GM19238 (cell line): ENCODE results near the gene ARHGAP26.
"Not testable (repeated sequence)": the region's sequence is repeated elsewhere in the genome, so short reads cannot be mapped to it uniquely, and the experiment has no call there.

Source experiments
- DNase-seq: peaks from one replicate; pipeline ENCODE4 v3.0.0; 2011; ENCODE audit warnings: low spot score; ENCODE audit not compliant: insufficient read length

The ARHGAP26 gene

DNA sequence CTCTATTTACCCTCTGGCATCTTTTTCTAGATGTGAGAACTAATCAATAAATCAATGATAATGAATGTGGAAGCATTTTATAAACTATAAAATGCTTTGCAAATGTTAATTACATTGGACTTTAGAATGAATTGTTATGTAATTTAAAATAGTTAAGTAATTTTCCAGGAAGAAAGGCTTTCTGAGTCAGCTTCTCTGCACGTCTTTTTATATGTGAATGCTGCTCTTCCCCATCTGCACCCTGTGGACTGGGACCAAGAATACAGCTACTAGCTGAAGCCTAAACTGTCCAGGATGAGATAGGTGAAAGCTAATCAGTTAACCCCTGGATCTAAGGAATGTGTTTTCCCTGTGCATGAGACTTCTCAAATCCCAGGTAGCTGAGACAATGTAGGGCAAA, 340.4 kb downstream of the ARHGAP26 start:
- DNase-seq, result no peak

DNA sequence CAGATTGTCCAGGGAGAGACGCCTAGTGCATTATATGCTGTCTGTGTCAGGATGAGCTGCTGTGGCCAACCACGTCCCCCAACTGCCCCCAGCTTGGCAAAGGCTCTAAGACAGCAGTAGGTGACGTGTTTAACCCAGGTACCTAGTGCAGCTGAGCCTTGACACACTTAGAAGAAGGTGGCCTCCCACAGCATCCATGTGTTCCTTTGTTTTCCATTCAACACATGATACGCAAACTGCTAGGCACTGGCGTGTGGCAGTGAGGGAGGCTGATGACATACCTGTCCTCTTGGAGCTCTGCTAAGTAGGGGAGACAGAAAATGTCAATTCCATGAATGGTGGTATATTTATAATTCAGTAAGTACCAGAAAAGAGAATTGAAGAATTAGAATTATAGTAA, 341.6 kb downstream of the ARHGAP26 start:
- no peak for DNase-seq

DNA sequence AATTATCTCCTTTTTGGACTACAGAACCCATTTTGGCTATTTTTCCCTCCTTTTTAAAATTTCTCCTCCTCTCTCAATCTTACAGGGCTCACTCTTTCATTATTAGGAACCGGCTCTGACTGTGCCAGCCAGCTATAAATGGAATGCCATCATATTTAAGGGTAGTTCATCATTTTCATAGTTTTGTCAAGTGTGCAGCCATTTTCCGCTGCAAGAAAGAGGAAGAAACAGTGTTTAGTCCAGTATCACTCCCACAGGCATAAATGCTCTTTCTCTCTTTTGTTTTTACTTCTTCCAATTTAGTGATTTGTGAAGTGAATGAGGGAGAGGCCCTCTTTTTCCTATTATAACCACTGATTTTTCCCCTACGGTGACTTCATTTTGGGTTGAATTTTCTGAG, 343.3 kb downstream of the ARHGAP26 start:
- DNase-seq, result no peak

DNA sequence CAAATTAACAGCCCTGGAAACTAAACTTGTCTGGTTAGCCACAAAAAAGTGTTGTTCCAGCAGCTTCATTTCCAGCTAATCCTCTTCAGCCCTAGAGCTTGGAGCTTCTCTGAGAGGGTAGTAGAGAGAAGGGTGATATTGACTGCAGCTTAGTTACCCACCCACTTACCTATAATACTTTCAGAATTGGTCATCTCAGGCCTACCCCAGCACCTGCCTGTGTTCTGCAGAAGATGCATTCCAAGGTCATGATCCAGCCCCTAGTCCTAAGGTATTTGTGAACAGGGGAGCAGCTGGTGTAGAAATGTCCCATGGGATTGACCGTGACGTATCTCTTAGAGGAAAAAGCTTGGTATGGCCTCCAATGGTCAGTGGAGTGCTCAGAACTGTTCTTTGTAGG, 344.3 kb downstream of the ARHGAP26 start:
- no peak for DNase-seq

DNA sequence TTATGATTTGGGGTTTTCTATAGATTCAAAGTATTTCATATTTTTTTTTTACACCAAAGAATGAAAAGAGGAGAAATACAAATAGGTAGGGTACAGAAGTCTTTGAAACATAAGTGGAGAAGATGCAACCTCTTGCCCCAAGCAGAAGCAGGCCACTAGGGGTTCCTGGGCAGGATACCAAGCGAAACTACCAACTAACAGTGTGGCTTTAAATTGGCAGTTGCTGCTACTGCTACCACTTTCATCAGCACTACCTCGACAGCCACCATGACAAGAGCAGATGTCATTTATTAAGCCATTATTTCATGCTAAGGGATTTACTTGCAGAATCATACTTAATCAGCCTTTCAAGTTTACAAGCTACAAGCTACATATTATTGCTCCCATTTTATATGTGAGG, 345.2 kb downstream of the ARHGAP26 start:
- DNase-seq, result no peak

DNA sequence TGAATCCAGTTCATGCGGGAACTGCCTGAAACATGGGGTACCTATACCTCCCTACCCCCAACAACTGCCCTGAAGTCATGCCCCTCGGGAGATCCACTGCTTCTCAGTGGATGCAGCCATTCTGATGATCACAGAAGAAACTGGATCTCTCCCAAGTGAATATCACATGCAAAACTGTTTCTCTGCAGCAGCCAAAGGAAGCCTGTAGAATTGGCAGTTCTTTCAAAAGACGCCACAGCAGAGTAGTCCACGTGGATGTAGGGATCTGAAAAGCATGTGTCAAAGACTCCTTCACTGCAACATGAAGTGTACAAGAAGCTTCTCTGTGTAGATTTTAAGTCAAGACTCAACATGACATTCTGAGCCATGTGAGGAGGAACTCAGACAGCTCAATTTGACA, 346.6 kb downstream of the ARHGAP26 start:
- DNase-seq, result no peak

DNA sequence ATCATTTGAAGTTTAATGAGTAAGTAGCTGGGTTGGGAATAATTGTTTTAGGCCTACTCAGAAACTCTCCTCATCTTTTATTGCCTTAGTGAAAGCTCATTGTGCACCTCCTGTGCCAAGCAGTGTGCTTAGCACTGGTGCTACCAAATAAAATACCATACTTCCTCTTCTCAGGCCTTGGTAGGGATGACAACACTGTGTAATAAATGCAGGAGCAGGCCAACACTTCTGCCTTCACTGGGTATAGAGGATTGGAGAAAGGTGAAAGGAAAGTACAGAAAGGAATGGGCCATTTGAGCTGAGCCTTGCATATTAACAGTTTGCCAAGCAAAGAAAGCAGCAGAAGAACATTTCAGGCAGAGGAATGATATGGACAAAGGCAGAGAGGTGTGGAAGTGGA, 347.6 kb downstream of the ARHGAP26 start:
- no peak for DNase-seq

DNA sequence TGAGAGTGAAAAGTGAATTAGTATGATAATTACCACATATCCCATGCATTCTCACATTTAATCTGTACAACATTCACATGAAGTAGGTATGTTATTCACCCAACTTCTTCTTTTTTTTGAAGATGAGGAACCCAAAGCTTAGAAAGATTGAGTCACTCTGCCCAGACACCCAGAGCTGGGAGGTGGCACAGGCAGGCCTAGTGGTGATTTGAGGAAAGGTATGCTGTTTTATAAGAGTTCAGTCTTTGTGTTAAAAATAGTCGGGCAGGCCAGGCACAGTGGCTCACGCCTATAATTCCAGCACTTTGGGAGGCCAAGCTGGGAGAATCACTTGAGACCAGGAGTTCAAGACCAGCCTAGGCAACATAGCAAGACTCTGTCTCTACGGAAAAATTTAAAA, 348.0 kb downstream of the ARHGAP26 start:
- DNase-seq, result no peak

DNA sequence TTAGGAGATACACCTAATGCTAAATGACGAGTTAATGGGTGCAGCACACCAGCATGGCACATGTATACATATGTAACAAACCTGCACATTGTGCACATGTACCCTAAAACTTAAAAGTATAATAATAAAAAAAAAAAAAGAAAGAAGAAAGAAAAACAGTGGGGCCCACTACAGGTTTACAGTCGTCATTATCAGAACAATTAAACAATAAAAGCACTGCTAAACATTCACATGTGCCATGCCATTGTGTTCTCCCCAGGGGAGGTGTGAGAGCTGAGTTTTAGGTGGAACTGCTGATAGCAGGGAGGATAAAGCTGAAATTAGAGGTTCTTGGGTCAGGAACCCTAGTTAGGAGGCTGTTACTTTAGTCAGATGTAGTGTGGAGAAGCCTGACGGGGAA, 348.6 kb downstream of the ARHGAP26 start:
- not testable (repeated sequence) for DNase-seq

DNA sequence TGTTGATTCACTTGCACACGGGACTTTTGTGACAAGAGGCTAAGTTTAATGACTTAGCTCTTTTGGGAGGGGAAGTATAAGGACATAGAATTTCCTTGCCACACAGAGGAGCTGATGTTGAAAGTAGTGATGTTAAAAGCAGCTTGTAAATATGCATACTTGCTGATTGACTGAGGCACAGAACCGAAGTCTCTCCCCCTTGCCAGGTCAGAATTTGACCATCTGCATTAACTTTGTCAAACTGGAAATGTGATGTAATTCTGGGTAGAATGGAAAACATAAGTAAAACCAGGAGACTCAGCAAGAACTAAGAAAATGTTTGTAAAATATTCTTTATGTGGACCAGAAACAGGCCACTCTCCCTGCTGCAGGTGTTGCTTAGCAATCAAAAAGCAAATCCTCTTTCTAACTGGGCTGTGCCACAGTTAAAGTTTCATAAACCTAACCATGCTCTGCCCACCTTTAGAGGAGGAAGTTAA, 349.2 kb downstream of the ARHGAP26 start:
- DNase-seq, result no peak

DNA sequence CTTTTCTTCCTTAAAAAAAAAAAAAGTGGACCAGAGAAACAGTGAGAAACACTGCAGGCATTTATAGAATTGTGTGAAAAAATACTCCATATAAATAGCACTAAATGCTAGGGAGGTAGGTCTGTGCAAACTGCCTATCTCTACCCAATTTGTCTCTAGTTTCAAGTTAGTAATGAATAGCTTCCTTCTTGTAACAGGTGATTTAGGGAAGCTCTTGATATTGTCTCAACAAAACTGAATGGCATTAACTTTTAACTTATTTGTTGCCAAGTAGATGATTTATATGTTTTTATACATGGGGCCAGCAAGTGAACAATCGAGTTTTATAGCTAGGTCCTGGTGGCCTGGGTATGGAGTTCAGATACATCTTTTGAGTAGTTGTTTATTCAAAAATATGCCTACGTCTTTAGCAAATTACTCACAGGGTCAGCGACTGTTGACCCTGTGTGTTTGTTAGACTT, 349.7 kb downstream of the ARHGAP26 start:
- no peak for DNase-seq

DNA sequence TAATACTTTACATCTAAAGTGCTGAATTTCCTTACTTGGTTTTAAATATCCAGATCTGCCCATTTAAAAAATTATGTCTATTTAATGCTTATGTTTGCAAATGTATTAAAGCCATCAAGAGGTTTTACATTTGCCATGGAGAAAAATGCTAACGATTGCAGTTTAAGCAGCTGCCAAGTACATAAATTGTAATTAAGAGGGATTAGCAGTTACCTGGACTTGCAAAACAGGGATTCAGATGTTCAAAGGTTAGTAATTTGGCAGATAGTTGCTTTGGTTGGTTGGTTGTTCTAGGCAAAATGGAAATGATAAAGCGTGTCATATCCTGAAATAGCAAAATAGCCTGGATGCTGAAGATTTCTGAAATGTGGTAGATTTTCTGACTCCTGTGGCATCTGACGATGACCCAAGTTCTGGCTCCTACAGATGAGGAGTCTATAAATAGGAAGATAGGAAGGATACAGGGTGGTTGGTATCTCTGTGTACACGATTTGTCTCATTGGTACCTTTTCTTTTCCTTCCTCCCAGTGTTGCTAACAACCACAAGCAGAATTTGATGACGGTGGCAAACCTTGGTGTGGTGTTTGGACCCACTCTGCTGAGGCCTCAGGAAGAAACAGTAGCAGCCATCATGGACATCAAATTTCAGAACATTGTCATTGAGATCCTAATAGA, 350.4 kb downstream of the ARHGAP26 start:
- no peak for DNase-seq

DNA sequence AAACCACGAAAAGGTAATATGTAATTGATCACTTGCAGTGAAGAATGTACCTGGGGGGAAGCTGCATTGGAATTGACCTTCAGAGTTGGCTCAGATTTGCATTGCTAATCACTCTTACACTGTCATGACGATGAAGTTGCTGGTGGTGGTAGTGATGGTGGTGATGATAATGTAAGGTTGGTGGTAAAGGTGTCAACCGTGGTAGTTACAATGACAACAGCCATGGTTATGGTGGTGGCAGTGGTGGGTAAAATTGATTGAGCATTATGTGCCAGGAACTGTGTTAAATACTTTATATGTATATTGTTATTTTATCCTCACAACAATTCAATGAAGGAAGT, 350.9 kb downstream of the ARHGAP26 start:
- no peak for DNase-seq

DNA sequence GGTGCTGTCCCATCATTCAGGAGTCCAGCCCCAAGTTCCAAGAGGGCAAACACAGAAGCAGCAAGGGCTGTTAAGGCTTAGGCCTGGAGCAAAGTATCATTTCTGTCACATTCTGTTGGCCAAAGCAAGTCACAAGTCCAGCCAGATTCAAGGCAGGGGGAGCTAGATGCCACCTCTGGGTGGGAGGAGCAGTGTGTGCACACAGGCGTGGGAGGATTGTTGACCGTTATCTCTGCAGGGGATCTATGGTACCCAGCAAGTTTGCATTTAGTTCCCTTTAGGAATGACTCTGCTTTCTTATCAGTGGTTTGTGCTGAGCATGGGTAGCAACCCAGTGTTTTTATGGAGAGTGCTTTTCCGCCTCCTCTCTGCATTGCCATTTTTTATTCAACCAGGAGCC, 354.4 kb downstream of the ARHGAP26 start:
- DNase-seq, result no peak

DNA sequence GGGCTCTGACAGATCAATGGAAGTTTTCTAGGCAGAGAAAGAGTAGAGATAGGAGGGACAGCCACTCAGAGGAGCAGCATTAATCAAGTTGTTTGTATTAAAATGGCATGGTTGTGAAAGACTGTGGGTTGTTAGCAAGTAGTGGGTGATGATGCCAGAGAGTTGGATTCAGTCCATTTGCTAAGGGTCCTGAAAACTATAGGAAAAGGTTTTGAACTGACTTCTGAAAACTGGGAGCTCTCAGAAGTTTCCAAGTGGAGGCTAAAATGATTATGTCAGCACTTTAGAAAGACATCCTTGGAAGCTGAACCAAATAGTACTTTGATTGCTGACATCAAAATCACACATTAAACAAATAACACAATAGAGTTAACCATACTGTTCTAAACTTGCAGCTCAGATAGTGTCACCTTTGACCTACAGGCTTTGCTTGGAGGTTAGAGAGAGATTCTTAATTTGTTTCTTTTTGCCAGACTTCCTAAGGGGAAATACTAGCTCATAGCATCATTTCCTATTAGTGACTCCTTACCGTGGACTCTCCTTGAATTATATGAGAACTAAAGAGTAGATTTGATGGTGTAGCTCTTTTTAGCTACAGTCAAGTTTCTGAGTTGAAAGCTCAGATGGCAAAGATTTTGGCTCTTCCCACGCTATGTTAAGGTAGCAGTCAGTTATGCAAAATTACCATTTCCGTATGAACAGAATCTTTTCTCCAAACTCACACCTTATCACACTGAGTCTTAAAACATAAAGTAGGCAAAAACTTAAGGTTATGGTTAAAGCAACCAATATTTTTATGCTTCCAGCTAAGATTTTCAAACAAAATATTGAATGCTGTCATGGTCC, 356.2 kb downstream of the ARHGAP26 start:
- DNase-seq, result no peak

DNA sequence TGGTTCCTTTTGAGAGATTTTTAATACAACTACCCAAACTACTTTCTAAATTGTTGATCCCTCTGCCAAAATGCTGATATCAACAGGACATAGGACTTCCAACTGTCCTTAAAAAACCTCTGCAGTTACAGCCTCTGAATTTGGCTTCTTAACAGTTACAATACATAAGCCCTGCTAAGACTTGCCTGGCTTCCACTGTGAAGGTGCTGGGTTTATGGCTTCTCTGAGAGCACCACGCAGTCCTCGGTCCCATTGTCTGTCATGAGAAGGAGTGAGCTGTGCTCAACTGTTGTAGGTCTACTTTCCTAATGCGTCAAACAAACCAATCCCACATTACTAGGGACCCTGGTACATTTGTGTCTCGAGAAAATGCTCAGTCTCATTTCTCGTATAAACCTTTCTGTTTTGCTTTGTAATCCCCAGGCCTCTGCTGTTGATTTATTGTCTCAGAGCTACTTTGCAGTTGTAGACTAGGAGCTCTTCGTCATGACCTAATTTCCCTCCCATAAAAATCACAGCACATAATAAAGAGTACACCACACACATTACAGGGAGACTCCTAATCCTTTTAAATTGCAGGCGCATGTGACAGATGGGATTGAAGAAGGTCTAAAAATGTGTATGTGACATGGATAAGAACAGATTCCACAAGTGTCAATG, 358.4 kb downstream of the ARHGAP26 start:
- no peak for DNase-seq

DNA sequence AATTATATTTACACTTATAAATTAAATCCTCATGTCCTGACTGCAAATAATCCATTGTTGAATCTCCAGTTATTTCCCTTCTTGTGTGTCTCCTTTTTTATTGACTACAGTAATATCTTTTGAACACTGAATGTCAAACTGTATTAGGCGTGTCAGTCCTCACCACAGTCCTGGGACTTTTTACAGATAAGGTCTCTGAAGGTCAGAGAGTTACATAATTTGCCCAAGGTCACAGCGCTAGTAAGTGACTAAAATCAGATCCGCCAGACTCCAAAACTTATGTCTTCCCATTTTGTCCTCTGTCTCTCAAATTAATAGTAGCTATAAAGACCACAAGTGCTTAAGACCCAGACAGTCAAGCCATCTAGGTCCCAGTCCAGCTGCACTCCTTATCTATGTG, 359.0 kb downstream of the ARHGAP26 start:
- no peak for DNase-seq

DNA sequence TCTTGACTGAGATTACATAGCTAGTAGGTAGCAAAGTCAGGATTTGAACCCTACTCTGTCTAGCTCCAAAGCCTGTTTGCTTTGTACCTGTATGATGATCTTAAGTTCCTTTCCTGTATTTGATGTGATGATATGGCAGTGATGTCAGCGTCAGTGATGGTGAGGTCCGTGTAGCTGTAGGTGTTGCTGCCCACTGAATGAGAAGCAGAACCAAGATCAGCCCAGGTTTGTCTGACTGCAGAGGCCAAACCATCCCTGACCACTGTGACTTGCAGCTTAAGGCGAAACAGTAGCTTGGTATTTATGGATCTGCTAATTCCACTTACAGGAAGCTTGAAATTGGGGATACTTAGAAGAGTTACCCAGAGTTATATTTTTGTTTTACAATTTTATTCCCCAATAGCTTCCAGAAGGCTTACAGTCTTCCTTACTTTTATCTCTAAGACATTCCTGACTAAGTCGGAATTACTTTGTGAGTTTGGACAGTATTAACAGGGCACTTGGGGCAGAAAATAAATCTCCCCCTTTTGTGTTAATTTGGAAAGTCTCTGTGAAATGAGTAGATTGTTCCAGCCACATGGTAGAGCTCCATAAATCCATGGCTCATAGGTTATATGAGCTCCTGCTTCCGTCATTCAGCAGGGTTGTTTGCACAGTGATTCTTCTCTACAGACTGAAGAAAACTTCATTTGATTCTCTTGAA, 359.9 kb downstream of the ARHGAP26 start:
- DNase-seq, result no peak

DNA sequence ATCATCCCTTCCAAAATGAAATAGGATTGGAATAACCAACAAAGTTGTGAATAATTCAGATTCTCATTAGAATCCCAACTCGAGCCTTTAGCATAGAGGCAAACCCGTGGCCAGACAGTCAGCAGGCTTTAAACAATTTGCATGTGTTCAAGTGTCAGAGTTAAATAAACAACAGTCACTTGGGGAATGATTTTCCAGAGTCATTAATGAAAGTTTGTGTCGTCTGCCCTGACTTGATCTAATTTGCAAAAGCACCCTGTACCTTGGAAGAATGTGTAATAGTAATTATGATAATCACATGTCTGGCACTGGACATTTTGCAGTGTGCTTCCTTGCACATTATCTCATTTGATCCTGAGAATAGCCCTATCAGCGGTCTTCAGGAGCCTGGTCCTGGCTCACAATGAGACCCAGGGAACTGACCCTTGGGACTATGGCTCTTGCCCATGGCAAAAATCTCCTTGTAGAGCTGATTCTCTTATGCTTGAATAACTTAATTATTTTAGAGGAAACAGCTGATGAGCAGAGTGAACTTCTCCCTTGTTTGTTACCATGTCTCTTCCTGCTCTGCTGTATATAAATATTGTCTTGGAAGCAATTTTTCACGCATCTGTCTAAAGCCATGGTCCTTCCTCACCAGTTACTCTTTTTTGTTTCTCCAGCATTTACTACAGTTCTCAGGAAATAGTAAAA, 360.6 kb downstream of the ARHGAP26 start:
- DNase-seq, result no peak

DNA sequence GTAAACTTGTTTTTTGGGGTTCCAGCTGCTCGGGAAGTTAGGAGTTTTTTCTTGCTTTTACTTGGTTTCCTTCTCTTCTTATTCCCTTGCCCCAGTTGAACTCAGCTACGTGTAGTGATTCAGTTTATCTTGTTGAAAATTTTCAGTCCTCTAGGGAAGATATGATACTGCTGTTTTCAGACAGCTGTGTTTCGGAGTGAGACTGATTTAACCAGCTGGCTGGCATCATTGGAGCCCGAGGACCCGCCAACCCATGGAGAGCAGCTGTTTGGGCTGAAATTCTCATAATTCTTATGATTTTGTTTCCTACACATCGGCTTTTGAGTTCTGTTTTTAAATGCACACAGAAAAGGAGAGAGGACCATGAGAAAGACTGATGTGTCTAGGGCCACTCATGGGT, 361.8 kb downstream of the ARHGAP26 start:
- DNase-seq, result no peak

DNA sequence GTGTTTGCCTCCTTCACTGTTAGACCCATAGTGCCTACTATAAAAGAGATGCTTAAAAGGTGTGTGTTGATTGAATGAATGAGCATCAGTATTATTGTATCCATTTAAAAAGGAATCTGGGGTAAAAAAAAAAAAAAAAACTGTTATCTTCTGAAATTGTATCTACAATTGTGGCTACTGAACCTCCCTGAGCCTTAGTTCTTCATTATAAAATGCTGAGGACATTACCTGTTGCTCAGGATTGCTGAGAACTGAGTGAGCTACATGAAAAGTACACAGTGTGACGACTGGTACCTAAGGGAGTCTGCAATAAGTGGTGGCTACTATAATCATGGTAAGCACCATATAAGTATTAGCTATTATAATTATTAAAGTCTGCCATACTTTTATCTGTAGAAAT, 362.6 kb downstream of the ARHGAP26 start:
- no peak for DNase-seq
